Measurements from ENCODE around the gene ARID1B.

ARID1B gene

DNA sequence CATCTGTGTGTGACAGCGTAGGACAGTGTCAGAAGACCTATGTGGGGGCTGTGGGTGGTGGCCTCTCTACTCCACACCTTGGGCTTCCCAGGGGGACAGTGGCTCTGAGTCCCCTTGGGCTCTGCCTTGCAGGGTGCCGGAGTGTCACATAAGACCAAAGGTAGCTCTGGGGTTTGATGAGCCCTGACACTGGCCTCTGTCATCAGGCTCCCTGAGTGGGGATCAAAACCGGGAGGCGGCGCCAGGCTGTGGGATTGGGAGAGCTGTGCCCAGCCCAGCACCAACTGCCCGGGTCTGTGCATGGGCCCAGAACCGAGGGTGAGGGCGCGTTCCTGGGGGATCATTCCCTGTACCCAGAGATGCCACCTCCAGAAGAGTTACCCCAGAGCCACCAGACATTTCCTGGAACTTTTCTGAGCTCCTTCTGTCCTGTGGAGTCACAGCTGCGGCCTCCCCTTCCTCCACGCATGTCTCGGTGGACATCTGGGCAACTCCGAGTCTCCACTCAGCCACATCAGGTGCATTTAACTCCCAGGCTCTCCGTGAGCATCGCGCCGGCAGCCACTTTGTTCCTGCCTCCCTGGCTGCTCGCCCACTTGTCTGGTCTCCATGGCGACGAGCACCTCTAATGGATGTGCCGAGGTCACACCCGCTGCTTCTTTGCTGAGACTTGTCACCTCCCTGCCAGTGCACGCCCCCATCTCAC is 451.4 kb downstream of the ARID1B start:
- TF ChIP-seq, protein P1, sequence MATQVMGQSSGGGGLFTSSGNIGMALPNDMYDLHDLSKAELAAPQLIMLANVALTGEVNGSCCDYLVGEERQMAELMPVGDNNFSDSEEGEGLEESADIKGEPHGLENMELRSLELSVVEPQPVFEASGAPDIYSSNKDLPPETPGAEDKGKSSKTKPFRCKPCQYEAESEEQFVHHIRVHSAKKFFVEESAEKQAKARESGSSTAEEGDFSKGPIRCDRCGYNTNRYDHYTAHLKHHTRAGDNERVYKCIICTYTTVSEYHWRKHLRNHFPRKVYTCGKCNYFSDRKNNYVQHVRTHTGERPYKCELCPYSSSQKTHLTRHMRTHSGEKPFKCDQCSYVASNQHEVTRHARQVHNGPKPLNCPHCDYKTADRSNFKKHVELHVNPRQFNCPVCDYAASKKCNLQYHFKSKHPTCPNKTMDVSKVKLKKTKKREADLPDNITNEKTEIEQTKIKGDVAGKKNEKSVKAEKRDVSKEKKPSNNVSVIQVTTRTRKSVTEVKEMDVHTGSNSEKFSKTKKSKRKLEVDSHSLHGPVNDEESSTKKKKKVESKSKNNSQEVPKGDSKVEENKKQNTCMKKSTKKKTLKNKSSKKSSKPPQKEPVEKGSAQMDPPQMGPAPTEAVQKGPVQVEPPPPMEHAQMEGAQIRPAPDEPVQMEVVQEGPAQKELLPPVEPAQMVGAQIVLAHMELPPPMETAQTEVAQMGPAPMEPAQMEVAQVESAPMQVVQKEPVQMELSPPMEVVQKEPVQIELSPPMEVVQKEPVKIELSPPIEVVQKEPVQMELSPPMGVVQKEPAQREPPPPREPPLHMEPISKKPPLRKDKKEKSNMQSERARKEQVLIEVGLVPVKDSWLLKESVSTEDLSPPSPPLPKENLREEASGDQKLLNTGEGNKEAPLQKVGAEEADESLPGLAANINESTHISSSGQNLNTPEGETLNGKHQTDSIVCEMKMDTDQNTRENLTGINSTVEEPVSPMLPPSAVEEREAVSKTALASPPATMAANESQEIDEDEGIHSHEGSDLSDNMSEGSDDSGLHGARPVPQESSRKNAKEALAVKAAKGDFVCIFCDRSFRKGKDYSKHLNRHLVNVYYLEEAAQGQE (IDR thresholded peaks at IDR 0.05; ENCODE audit: insufficient read depth in 1 of 2, low read depth in 2 of 2, low read length in 2 of 2) = no peak
- no peak for TF ChIP-seq TAF1 (IDR thresholded peaks at IDR 0.05; ENCODE audit: borderline replicate concordance, insufficient read depth, low read length)
- no peak for TF ChIP-seq POLR2AphosphoS5 (IDR thresholded peaks at IDR 0.05; ENCODE audit: low read depth, low read length)
- TF ChIP-seq SIN3A (IDR thresholded peaks at IDR 0.05; ENCODE audit: borderline replicate concordance, insufficient read depth, low read length) = no peak

DNA sequence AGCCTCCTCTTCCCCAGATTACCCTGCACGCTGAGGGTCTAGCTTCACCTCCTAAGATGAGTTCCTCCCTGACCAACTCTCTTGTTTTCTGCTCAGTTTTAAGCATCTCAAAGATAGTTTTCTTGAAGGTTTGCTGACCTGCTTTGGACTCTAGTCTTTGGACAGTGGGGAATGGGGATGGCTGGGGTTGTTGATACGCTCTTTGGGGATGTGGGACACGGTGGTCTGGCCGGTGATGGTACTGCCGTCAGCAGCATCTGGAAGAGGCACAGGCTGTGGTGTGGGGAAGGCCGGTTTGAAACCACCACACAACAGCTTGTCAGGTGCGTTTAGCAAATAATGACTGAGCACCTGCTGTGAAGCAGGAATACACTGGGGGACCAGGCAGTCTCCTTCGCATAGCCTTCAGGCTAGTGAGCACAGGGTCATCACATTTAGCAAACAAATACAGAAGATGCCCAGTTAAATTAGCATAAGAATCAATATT is 452.0 kb downstream of the ARID1B start:
- TF ChIP-seq TAF1 (IDR thresholded peaks at IDR 0.05; ENCODE audit: borderline replicate concordance, insufficient read depth, low read length) (no peak), SIN3A (IDR thresholded peaks at IDR 0.05; ENCODE audit: borderline replicate concordance, insufficient read depth, low read length) (no peak), FOXP2 (optimal IDR thresholded peaks at IDR 0.05; ENCODE audit: borderline replicate concordance, extremely low read depth, extremely low read length, insufficient read depth) (no peak), POLR2AphosphoS5 (IDR thresholded peaks at IDR 0.05; ENCODE audit: low read depth, low read length) (no peak)
- TF ChIP-seq, protein P1 (IDR thresholded peaks at IDR 0.05; ENCODE audit: insufficient read depth in 1 of 2, low read depth in 2 of 2, low read length in 2 of 2) = no peak

DNA sequence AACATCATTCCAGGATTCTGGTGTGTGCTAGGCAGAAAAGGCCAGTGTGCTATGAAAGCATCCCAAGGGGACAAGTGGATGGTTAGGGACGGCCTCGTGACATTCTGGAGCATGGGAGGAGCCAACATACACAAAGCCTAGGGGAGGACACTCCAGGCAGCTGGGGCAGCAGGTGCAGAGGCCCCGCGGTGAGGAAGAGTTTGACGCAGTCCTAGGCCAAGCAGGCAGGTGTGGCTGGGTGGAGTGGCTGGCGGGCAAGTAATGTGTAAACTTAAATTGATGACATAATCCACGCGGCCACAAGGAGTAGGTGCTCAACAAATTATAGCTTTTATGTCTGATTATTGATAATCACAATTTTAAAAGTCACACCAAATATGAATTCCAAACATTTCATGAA is 452.5 kb downstream of the ARID1B start:
- no peak for TF ChIP-seq POLR2AphosphoS5 (IDR thresholded peaks at IDR 0.05; ENCODE audit: low read depth, low read length)
- TF ChIP-seq SIN3A (IDR thresholded peaks at IDR 0.05; ENCODE audit: borderline replicate concordance, insufficient read depth, low read length) = no peak
- TF ChIP-seq FOXP2 (optimal IDR thresholded peaks at IDR 0.05; ENCODE audit: borderline replicate concordance, extremely low read depth, extremely low read length, insufficient read depth) = no peak
- TF ChIP-seq, protein P1 (IDR thresholded peaks at IDR 0.05; ENCODE audit: insufficient read depth in 1 of 2, low read depth in 2 of 2, low read length in 2 of 2) = no peak
- no peak for TF ChIP-seq TAF1 (IDR thresholded peaks at IDR 0.05; ENCODE audit: borderline replicate concordance, insufficient read depth, low read length)

DNA sequence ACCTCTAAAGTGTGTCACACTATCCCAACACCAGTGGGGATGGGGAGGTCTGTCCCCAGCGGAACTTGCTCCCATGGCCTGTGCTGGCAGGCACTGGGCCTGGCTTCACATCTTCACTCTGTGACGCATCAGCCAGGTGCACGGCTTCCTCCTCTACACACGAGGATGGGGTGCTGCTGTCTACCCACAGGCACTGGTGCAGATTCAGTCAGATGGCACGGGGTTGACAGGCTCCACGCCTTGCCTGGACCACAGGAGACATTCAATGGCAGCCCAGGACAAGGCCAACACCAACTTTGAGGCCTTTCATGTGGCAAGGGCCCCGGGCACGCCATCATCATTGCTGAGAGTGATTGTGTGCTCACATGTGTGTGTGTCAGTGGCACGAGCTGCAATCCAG is 453.7 kb downstream of the ARID1B start:
- TF ChIP-seq, protein P1 (IDR thresholded peaks at IDR 0.05; ENCODE audit: insufficient read depth in 1 of 2, low read depth in 2 of 2, low read length in 2 of 2) = no peak
- TF ChIP-seq FOXP2 (optimal IDR thresholded peaks at IDR 0.05; ENCODE audit: borderline replicate concordance, extremely low read depth, extremely low read length, insufficient read depth) (no peak), POLR2AphosphoS5 (IDR thresholded peaks at IDR 0.05; ENCODE audit: low read depth, low read length) (no peak), TAF1 (IDR thresholded peaks at IDR 0.05; ENCODE audit: borderline replicate concordance, insufficient read depth, low read length) (no peak), SIN3A (IDR thresholded peaks at IDR 0.05; ENCODE audit: borderline replicate concordance, insufficient read depth, low read length) (no peak)
